Activated CD8-positive, alpha-beta memory T cell treated with anti-CD3 and anti-CD28 coated beads, Interleukin-2, amount 10 ng/mL, durations not matched to agents 7 days and 5 days (primary cell): ENCODE results near the gene TMEM144. TPM values are rescaled to one million over a fixed set of nuclear protein-coding genes. Genes with fewer than 3 reads are reported as not detected.

ENCODE experiments used
- ATAC-seq: fragments of 150-1000 bp; cut with Tn5 transposase; one replicate; pipeline ENCODE4 v1.10.0; 2021; ENCODE audit warnings: moderate library complexity
- CTCF ChIA-PET: fragments of 350-600 bp; sonication (Branson Sonifier 250); formaldehyde crosslinking; loops from one replicate; lab custom pipeline; 2021; ENCODE audit warnings: antibody characterized with exemption; lab: Charles Lee
- DNase-seq: peaks from one replicate; pipeline ENCODE4 v3.0.0-alpha.2; 2020
- H3K27ac Mint-ChIP-seq: one replicate; pipeline ENCODE4 v1.8.0; 2021; ENCODE audit warnings: mild to moderate bottlenecking, mixed read lengths
- H3K27me3 Mint-ChIP-seq: one replicate; pipeline ENCODE4 v1.8.0; 2021; ENCODE audit warnings: mixed read lengths
- H3K36me3 Mint-ChIP-seq: one replicate; pipeline ENCODE4 v1.8.0; 2021; ENCODE audit warnings: mild to moderate bottlenecking, mixed read lengths
- H3K4me1 Mint-ChIP-seq: one replicate; pipeline ENCODE4 v1.8.0; 2021; ENCODE audit warnings: mixed read lengths
- H3K4me3 Mint-ChIP-seq: one replicate; pipeline ENCODE4 v1.8.0; 2021; ENCODE audit warnings: mild to moderate bottlenecking, moderate library complexity, mixed read lengths
- H3K9me3 Mint-ChIP-seq: one replicate; pipeline ENCODE4 v1.8.0; 2022; ENCODE audit warnings: low read depth, mixed read lengths
- total RNA-seq, 2 experiments: library from RNA; stranded (reverse); gene quantifications; one replicate each; pipeline ENCODE4 v1.2.3, GENCODE V29; 2021

Gene TMEM144
- total RNA-seq, 2 experiments from 2014 or later = not detected

DNA sequence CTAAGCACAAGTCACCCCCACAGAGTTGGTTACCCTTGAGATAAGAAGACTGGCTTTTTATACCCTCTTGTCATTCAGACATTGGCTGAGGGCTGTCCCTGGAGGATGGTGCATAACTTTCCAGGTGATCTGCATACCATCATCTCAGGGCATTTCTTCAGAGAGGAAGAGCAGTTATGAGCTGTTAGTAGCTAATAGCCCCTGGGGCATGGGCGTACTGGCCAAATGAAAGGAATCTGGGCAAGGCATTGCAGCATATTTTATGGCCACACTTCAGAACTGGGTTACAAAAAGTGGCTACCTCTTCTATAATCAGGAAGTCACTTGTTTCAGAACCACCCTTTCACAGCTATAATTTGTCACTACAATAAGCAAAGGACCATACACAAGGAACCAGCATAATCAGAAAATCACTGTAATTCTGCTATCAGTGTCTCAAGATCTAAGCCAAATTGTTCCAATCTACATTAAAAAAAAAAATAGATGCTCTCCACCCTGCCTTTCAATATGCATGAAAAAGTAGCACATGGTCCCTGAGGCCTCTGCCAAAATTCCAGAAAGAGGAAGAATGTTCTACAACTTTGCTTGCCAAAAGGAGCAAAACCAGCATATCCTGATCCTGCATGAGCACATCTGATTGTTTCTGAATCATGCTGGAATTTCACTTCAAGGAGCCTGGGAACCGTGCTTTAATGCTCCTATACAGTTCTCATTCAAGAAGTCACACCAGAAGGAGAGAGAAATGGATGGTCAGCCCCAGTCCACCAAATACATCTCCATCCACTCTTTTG is 92.0 kb downstream of the TMEM144 start:
- CTCF ChIA-PET = no interaction called here
- ATAC-seq = no peak
- H3K27me3 Mint-ChIP-seq = no peaks in the 10 kb centered on the region
- H3K36me3 Mint-ChIP-seq = no peaks in the 10 kb centered on the region
- no peaks in the 10 kb centered on the region for H3K9me3 Mint-ChIP-seq
- no peak for DNase-seq
- no peak overlapping the region for H3K27ac Mint-ChIP-seq
- no peak overlapping the region for H3K4me3 Mint-ChIP-seq
- no peaks in the 10 kb centered on the region for H3K4me1 Mint-ChIP-seq

DNA sequence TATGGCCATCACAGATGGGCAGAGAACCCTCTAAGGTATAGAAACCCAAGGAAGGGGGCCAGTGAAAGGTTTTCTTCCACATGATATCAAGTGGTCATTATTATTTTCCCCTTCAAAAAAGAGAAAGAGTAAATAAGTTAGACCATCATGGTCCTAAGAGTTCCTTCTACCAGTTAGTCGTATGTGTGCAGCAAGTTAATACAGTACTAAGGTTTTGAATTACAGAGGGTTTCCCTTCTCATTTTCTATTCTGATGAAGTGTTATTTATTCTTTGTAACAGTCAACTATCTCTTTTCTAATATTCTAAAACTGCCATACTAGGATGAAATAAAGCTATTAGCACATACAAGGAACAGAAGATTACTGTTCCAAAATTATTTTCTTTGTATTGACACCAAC is 94.4 kb downstream of the TMEM144 start:
- Mint-ChIP-seq H3K36me3 (no peaks in the 10 kb centered on the region), H3K4me1 (no peaks in the 10 kb centered on the region), H3K27ac (no peak overlapping the region), H3K9me3 (no peaks in the 10 kb centered on the region), H3K27me3 (no peaks in the 10 kb centered on the region), H3K4me3 (no peak overlapping the region)
- no peak for DNase-seq
- CTCF ChIA-PET = no interaction called here
- ATAC-seq = no peak

Other genes starting within 250 kb of the TMEM144 start
- not detected for gene GASK1B, start 37.5 kb upstream of the TMEM144 start, total RNA-seq